Pons (tissue), 1 donor: ENCODE data around the gene PPIP5K2.
"Not testable (repeated sequence)": the region's sequence is repeated elsewhere in the genome, so short reads cannot be mapped to it uniquely, and the experiment has no call there.

ENCODE experiments used
- DNase-seq: peaks from one replicate; pipeline ENCODE4 v3.0.0-alpha.2; 2016; ENCODE audit warnings: low spot score

PPIP5K2 gene

GRCh38 chr5:103122242-103122641, 2.1 kb downstream of the PPIP5K2 start:
- DNase-seq, result no peak

GRCh38 chr5:103126557-103126956, 6.5 kb downstream of the PPIP5K2 start:
- no peak for DNase-seq

GRCh38 chr5:103127292-103127817, 7.3 kb downstream of the PPIP5K2 start:
- no peak for DNase-seq

GRCh38 chr5:103128202-103128601, 8.1 kb downstream of the PPIP5K2 start:
- no peak for DNase-seq

- no peak for DNase-seq
Measured at GRCh38 chr5:103132684-103133083, 12.6 kb downstream of the PPIP5K2 start.

GRCh38 chr5:103133231-103133630, 13.1 kb downstream of the PPIP5K2 start:
- DNase-seq, result no peak

GRCh38 chr5:103135461-103135860, 15.4 kb downstream of the PPIP5K2 start:
- no peak for DNase-seq

GRCh38 chr5:103138202-103138690, 18.1 kb downstream of the PPIP5K2 start:
- DNase-seq, result no peak

- DNase-seq, result peak; percentile 82
Measured at GRCh38 chr5:103139264-103139865, 19.3 kb downstream of the PPIP5K2 start.

- not testable (repeated sequence) for DNase-seq
Measured at GRCh38 chr5:103142132-103142531, 22.0 kb downstream of the PPIP5K2 start.

GRCh38 chr5:103145196-103145595, 25.1 kb downstream of the PPIP5K2 start:
- DNase-seq, result no peak

GRCh38 chr5:103148213-103148612, 28.1 kb downstream of the PPIP5K2 start:
- no peak for DNase-seq

GRCh38 chr5:103151156-103151555, 31.1 kb downstream of the PPIP5K2 start:
- no peak for DNase-seq

GRCh38 chr5:103166706-103167105, 46.6 kb downstream of the PPIP5K2 start:
- no peak for DNase-seq

GRCh38 chr5:103174147-103174546, 54.0 kb downstream of the PPIP5K2 start:
- no peak for DNase-seq

GRCh38 chr5:103177543-103177942, 57.4 kb downstream of the PPIP5K2 start:
- DNase-seq, result no peak

- no peak for DNase-seq
Measured at GRCh38 chr5:103178167-103178566, 58.1 kb downstream of the PPIP5K2 start.

- no peak for DNase-seq
Measured at GRCh38 chr5:103186152-103186551, 66.1 kb downstream of the PPIP5K2 start.

- no peak for DNase-seq
Measured at GRCh38 chr5:103188436-103188835, 68.3 kb downstream of the PPIP5K2 start.

GRCh38 chr5:103203226-103203625, 83.1 kb downstream of the PPIP5K2 start:
- no peak for DNase-seq

- DNase-seq, result not testable (repeated sequence)
Measured at GRCh38 chr5:103204990-103205389, 84.9 kb downstream of the PPIP5K2 start.

- DNase-seq, result no peak
Measured at GRCh38 chr5:103205991-103206700, 86.0 kb downstream of the PPIP5K2 start.

GRCh38 chr5:103207011-103207410, 86.9 kb downstream of the PPIP5K2 start:
- DNase-seq, result no peak
